K562 (cell line): ENCODE measurements around the gene HPN. TPM values are rescaled to one million over a fixed set of nuclear protein-coding genes. Genes with fewer than 3 reads are reported as not detected.

ENCODE experiments used
- polyA plus RNA-seq, 8 experiments: library from polyadenylated mRNA; depleted of rRNA in 4 of 8; stranded (reverse) in 5 of 8; unstranded in 3 of 8; fragments of >200 nt; fragmentation: Nextera tagmentation in 2 of 8; fragmentation: Illumina TruSeq in 1 of 8; extraction: Ambion mirVana in 2 of 8; extraction: Trizol in 1 of 8; gene quantifications; 2 replicates each; pipeline versions ENCODE4 v1.2.1 to v1.2.3, GENCODE V29; 2011 to 2014; ENCODE audit warnings: inconsistent platforms in 1 of 8, missing spikeins in 1 of 8
- total RNA-seq, 7 experiments: library from RNA; depleted of rRNA in 6 of 7; stranded (reverse); fragments of >200 nt in 6 of 7; fragmentation: Illumina TruSeq in 2 of 7; extraction: Trizol in 2 of 7; gene quantifications; 2 replicates each; pipeline versions ENCODE4 v1.2.1 to v1.2.3, GENCODE V29; 2011 to 2021; ENCODE audit warnings: low replicate concordance in 1 of 7

HPN gene
- total and polyA plus RNA-seq, 9 of the 15 experiments (the other 6 are each of a cell fraction or from before 2014, with no cell fraction given) = 0.10 to 0.20 TPM; not detected in 7

Other genes with a start within 250 kb of the HPN start
Only the 7 nearest of the 13 such genes appear.
- 14.5 and 14.6 TPM in 2 replicates for gene ZNF792, start 77.5 kb upstream of the HPN start, total RNA-seq (2014; rRNA removed)
- 15.8 and 17.7 TPM in 2 replicates for gene ZNF792, start 77.5 kb upstream of the HPN start, total RNA-seq (2014; rRNA removed; fragmentation: Illumina TruSeq; extraction: Trizol)
- 10.0 and 10.4 TPM in 2 replicates for gene ZNF792, start 77.5 kb upstream of the HPN start, total RNA-seq (2015; rRNA removed; fragmentation: Illumina TruSeq; extraction: Trizol)
- 15.5 and 16.5 TPM in 2 replicates for gene ZNF792, start 77.5 kb upstream of the HPN start, total RNA-seq (2021)
- 9.6 and 12.0 TPM in 2 replicates for gene ZNF792, start 77.5 kb upstream of the HPN start, polyA plus RNA-seq (2011; rRNA removed)
- 9.9 and 10.2 TPM in 2 replicates for gene ZNF792, start 77.5 kb upstream of the HPN start, polyA plus RNA-seq (2014; fragmentation: Illumina TruSeq; extraction: Trizol)
- gene ZNF792, start 77.5 kb upstream of the HPN start, polyA plus RNA-seq (2014; fragmentation: Nextera tagmentation; extraction: Ambion mirVana) = 1 to 10 TPM; 3.3 to 3.5 TPM
- gene ZNF792, start 77.5 kb upstream of the HPN start, polyA plus RNA-seq (2014; rRNA removed) = 7.0 and 7.9 TPM in 2 replicates
- 41.8 and 47.0 TPM in 2 replicates for gene GRAMD1A, start 41.4 kb upstream of the HPN start, total RNA-seq (2014; rRNA removed)
- gene GRAMD1A, start 41.4 kb upstream of the HPN start, total RNA-seq (2014; rRNA removed; fragmentation: Illumina TruSeq; extraction: Trizol) = 13.9 and 16.4 TPM in 2 replicates
- 19.4 and 20.5 TPM in 2 replicates for gene GRAMD1A, start 41.4 kb upstream of the HPN start, total RNA-seq (2015; rRNA removed; fragmentation: Illumina TruSeq; extraction: Trizol)
- 58.7 and 62.5 TPM in 2 replicates for gene GRAMD1A, start 41.4 kb upstream of the HPN start, total RNA-seq (2021)
- gene GRAMD1A, start 41.4 kb upstream of the HPN start, polyA plus RNA-seq (2011; rRNA removed) = 39.4 and 54.3 TPM in 2 replicates
- 38.5 and 54.1 TPM in 2 replicates for gene GRAMD1A, start 41.4 kb upstream of the HPN start, polyA plus RNA-seq (2014; fragmentation: Illumina TruSeq; extraction: Trizol)
- 1 to 10 TPM; 1.4 to 1.7 TPM for gene GRAMD1A, start 41.4 kb upstream of the HPN start, polyA plus RNA-seq (2014; fragmentation: Nextera tagmentation; extraction: Ambion mirVana)
- gene GRAMD1A, start 41.4 kb upstream of the HPN start, polyA plus RNA-seq (2014; rRNA removed) = 61.7 and 63.8 TPM in 2 replicates
- 0.91 and 1.6 TPM in 2 replicates for gene SCN1B, start 11.3 kb upstream of the HPN start, total RNA-seq (2014; rRNA removed)
- gene SCN1B, start 11.3 kb upstream of the HPN start, total RNA-seq (2014; rRNA removed; fragmentation: Illumina TruSeq; extraction: Trizol) = 0.51 and 0.80 TPM in 2 replicates
- gene SCN1B, start 11.3 kb upstream of the HPN start, total RNA-seq (2015; rRNA removed; fragmentation: Illumina TruSeq; extraction: Trizol) = 0.91 and 1.2 TPM in 2 replicates
- gene SCN1B, start 11.3 kb upstream of the HPN start, total RNA-seq (2021) = 1.8 TPM in 2 replicates
- gene SCN1B, start 11.3 kb upstream of the HPN start, polyA plus RNA-seq (2011; rRNA removed) = 2.5 and 4.2 TPM in 2 replicates
- 0.79 and 1.0 TPM in 2 replicates for gene SCN1B, start 11.3 kb upstream of the HPN start, polyA plus RNA-seq (2014; fragmentation: Illumina TruSeq; extraction: Trizol)
- gene SCN1B, start 11.3 kb upstream of the HPN start, polyA plus RNA-seq (2014; fragmentation: Nextera tagmentation; extraction: Ambion mirVana) = under 1 TPM; 0.03 to 0.06 TPM
- 1.2 and 2.1 TPM in 2 replicates for gene SCN1B, start 11.3 kb upstream of the HPN start, polyA plus RNA-seq (2014; rRNA removed)
- not detected in 2 replicates for gene FXYD3, start 74.1 kb downstream of the HPN start, total RNA-seq (2014; rRNA removed)
- not detected in 2 replicates for gene FXYD3, start 74.1 kb downstream of the HPN start, total RNA-seq (2014; rRNA removed; fragmentation: Illumina TruSeq; extraction: Trizol)
- not detected in 2 replicates for gene FXYD3, start 74.1 kb downstream of the HPN start, total RNA-seq (2015; rRNA removed; fragmentation: Illumina TruSeq; extraction: Trizol)
- 0.24 and 0.60 TPM in 2 replicates for gene FXYD3, start 74.1 kb downstream of the HPN start, total RNA-seq (2021)
- not detected in 2 replicates for gene FXYD3, start 74.1 kb downstream of the HPN start, polyA plus RNA-seq (2011; rRNA removed)
- not detected in 2 replicates for gene FXYD3, start 74.1 kb downstream of the HPN start, polyA plus RNA-seq (2014; fragmentation: Illumina TruSeq; extraction: Trizol)
- not detected for gene FXYD3, start 74.1 kb downstream of the HPN start, polyA plus RNA-seq (2014; fragmentation: Nextera tagmentation; extraction: Ambion mirVana)
- not detected in 2 replicates for gene FXYD3, start 74.1 kb downstream of the HPN start, polyA plus RNA-seq (2014; rRNA removed)
- gene LGI4, start 93.3 kb downstream of the HPN start, total RNA-seq (2014; rRNA removed) = 0.14 TPM in 1 of 2 replicates, not detected in the other
- not detected in 2 replicates for gene LGI4, start 93.3 kb downstream of the HPN start, total RNA-seq (2014; rRNA removed; fragmentation: Illumina TruSeq; extraction: Trizol)
- not detected in 2 replicates for gene LGI4, start 93.3 kb downstream of the HPN start, total RNA-seq (2015; rRNA removed; fragmentation: Illumina TruSeq; extraction: Trizol)
- gene LGI4, start 93.3 kb downstream of the HPN start, total RNA-seq (2021) = 0.24 TPM in 1 of 2 replicates, not detected in the other
- gene LGI4, start 93.3 kb downstream of the HPN start, polyA plus RNA-seq (2011; rRNA removed) = 0.29 and 0.73 TPM in 2 replicates
- 0.30 and 0.33 TPM in 2 replicates for gene LGI4, start 93.3 kb downstream of the HPN start, polyA plus RNA-seq (2014; fragmentation: Illumina TruSeq; extraction: Trizol)
- gene LGI4, start 93.3 kb downstream of the HPN start, polyA plus RNA-seq (2014; fragmentation: Nextera tagmentation; extraction: Ambion mirVana) = not detected
- gene LGI4, start 93.3 kb downstream of the HPN start, polyA plus RNA-seq (2014; rRNA removed) = 0.21 and 1.1 TPM in 2 replicates
- gene FXYD1, start 97.1 kb downstream of the HPN start, total RNA-seq (2014; rRNA removed) = 2.3 and 2.4 TPM in 2 replicates
- not detected in 2 replicates for gene FXYD1, start 97.1 kb downstream of the HPN start, total RNA-seq (2014; rRNA removed; fragmentation: Illumina TruSeq; extraction: Trizol)
- 0.60 and 1.3 TPM in 2 replicates for gene FXYD1, start 97.1 kb downstream of the HPN start, total RNA-seq (2015; rRNA removed; fragmentation: Illumina TruSeq; extraction: Trizol)
- 1.7 and 2.7 TPM in 2 replicates for gene FXYD1, start 97.1 kb downstream of the HPN start, total RNA-seq (2021)
- 0.40 and 0.66 TPM in 2 replicates for gene FXYD1, start 97.1 kb downstream of the HPN start, polyA plus RNA-seq (2011; rRNA removed)
- gene FXYD1, start 97.1 kb downstream of the HPN start, polyA plus RNA-seq (2014; fragmentation: Illumina TruSeq; extraction: Trizol) = 0.71 and 2.1 TPM in 2 replicates
- not detected for gene FXYD1, start 97.1 kb downstream of the HPN start, polyA plus RNA-seq (2014; fragmentation: Nextera tagmentation; extraction: Ambion mirVana)
- gene FXYD1, start 97.1 kb downstream of the HPN start, polyA plus RNA-seq (2014; rRNA removed) = 2.4 and 3.2 TPM in 2 replicates
- gene FXYD7, start 101.5 kb downstream of the HPN start, total RNA-seq (2014; rRNA removed) = not detected in 2 replicates
- not detected in 2 replicates for gene FXYD7, start 101.5 kb downstream of the HPN start, total RNA-seq (2014; rRNA removed; fragmentation: Illumina TruSeq; extraction: Trizol)
- gene FXYD7, start 101.5 kb downstream of the HPN start, total RNA-seq (2015; rRNA removed; fragmentation: Illumina TruSeq; extraction: Trizol) = 0.26 and 0.36 TPM in 2 replicates
- 0.27 and 0.80 TPM in 2 replicates for gene FXYD7, start 101.5 kb downstream of the HPN start, total RNA-seq (2021)
- 0.18 and 0.26 TPM in 2 replicates for gene FXYD7, start 101.5 kb downstream of the HPN start, polyA plus RNA-seq (2011; rRNA removed)
- gene FXYD7, start 101.5 kb downstream of the HPN start, polyA plus RNA-seq (2014; fragmentation: Illumina TruSeq; extraction: Trizol) = 0.28 TPM in 1 of 2 replicates, not detected in the other
- under 1 TPM; 0.10 to 0.13 TPM for gene FXYD7, start 101.5 kb downstream of the HPN start, polyA plus RNA-seq (2014; fragmentation: Nextera tagmentation; extraction: Ambion mirVana)
- gene FXYD7, start 101.5 kb downstream of the HPN start, polyA plus RNA-seq (2014; rRNA removed) = 0.32 and 0.46 TPM in 2 replicates